SIG-M5 treated with dmso at 0.1 percent for 504 hours (cell line): ENCODE data around the gene DCTN2.
"Not testable (repeated sequence)": the region's sequence is repeated elsewhere in the genome, so short reads cannot be mapped to it uniquely, and the experiment has no call there.

Experiments
- DNase-seq: peaks from one replicate; lab custom pipeline; 2025; ENCODE audit not compliant: unreplicated experiment; lab: John Stamatoyannopoulos, UW

The DCTN2 gene

DNA sequence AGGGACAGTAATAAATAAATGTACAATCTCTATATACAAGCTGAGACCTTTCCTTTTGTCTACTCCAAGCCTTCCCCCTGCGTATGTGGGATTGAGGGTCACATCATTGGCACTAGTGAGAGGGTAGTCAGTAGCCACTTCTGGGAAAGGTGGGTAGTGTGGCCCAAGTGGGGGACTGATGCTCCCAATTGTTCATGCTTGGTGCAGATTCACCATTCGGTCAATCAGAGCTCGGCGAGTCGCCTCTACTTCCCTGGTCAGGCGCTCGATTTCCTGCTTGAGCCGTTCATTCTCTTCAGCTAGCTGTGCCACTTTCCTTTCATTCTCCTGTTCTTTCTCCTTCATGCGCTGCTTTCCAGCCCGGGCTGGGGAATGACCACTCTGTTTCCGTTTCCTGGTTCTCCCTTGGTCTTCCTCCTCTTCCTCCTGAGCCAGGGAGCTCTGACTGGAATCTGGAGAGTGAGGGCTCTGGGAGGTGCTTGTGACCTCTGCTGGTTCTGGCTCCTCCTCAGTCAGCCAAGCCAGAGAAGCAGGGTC is 30.3 kb downstream of the DCTN2 start:
- no peak for DNase-seq

DNA sequence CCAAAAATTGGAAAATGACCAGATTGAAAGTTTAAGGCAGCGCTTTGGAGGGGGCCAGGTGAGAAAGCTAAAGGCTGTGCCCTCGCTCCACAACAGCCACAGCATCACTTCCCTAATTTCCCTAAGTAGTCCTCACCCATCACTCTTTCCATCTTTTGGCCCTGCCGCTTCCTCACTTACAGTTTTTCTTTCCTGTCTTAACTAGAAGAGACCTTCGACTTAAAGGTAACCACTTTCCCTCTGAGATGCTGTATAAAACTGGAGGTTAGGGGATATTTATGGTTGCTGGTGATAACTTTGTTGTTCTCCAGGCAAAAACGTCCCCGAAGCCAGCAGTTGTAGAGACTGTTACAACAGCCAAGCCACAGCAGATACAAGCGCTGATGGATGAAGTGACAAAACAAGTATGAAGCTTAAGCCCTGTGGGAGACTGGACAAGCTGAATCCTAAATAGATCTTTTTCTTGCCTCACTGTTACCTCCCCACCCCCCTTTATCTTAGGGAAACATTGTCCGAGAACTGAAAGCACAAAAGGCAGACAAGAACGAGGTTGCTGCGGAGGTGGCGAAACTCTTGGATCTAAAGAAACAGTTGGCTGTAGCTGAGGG is 31.0 kb downstream of the DCTN2 start:
- DNase-seq = no peak

DNA sequence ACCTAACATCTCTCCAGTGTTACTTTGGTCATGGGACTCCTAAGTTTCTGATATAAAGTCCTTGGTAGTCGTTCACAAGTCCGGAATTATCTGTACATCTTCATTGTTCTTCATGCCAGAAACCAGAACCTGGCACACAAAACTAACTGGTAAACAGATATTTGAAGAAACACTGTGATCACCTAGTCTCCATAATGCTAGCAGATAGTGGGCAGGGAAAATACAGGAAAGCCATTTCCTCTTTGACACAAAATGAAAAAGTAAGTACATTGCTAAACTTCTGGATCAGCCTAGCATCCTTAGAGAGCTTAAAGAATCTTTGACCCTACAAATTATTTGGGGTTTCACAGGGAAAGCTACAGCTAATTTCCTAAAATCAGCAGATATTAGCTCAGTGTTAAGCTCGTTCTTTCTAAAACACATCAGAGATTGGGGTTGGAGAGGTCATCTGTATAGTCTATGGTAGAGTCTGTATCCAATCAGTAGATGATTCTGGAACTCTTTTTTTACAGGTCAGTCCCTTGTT is 31.5 kb downstream of the DCTN2 start:
- DNase-seq = no peak

DNA sequence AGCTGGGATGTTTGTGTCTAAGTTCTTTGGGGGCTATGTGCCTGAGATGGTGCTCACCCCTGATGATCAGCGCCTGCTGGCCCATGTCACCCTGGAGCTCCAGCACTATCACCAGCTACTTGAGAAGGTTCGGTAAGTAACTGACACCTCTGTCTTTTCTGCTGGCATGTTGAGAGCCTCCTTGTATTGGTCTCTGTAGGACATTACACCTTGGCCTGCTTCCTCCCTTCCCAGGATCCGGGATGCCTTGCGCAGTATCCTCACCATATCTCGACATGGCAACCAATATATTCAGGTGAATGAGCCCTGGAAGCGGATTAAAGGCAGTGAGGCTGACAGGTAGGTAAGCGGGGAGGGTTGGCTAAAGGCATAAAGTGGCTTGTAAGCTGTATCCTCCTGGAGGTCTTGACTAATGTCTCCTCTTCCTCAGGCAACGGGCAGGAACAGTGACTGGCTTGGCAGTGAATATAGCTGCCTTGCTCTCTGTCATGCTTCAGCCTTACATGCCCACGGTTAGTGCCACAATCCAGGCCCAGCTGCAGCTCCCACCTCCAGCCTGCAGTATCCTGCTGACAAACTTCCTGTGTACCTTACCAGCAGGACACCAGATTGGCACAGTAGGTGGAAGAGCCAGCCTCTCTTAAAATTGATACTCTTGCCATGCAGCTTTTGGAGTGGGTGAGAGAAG is 32.1 kb downstream of the DCTN2 start:
- no peak for DNase-seq

DNA sequence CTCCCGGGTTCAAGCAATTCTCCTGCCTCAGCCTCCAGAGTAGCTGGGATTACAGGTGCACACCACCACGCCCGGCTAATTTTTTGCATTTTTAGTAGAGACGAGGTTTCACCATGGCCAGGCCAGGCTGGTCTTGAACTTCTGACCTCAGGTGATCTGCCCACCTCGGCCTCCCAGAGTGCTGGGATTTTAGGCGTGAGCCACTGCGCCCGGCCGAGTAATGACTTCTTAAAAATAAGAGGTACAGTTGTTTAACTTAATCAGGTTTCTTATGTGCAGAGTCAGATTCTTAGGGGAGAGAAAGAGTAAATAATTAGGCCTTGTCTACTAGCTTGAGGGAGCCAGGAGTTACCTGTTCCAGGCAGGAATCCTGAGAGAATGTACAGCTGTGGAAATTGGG is 32.7 kb downstream of the DCTN2 start:
- DNase-seq = not testable (repeated sequence)

DNA sequence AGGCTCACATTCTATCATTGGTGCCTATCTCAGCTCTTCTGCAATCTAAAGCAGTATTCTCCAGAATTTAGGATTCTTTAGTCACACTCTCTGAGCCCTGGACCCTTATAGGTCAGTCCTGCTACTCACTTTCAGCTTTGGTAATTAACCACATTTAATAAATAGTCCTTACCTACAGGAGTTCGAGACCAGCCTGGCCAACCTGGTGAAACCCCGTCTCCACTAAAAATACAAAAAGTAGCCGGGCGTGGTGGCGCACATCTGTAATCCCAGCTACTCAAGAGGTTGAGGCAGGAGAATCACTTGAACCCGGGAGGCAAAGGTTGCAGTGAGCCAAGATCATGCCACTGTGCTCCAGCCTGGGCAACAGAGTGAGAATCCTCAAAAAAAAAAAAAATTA is 33.3 kb downstream of the DCTN2 start:
- DNase-seq = not testable (repeated sequence)

DNA sequence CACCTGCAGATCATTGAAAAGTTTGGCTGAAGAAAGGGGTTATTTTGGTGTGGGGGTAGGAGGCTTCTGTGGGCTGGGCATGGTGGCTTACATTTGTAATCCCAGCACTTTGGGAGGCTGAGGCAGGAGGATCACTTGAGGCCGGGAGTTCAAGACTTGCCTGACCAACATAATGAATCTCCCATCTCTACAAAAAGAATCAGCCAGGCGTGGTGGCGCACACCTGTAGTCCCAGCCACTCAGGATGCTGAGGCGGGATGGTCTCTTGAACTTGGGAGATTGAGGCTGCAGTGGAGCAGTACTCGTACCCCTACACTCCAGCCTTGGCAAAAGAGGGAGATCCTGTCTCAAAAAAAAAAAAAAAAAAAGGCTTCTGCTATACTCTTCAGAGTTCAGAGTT is 33.7 kb downstream of the DCTN2 start:
- no peak for DNase-seq

DNA sequence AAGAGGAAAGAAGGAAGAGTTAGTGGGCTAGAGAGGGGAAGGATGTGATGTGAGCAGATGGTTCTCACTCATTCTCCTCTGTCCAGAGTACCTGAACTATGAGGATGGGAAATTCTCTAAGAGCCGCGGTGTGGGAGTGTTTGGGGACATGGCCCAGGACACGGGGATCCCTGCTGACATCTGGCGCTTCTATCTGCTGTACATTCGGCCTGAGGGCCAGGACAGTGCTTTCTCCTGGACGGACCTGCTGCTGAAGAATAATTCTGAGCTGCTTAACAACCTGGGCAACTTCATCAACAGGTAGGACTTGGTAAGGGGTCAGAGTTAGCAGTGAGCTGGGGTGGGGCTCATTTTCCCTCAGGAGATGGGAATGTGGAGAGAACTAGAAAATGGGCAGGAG is 34.3 kb downstream of the DCTN2 start:
- no peak for DNase-seq

DNA sequence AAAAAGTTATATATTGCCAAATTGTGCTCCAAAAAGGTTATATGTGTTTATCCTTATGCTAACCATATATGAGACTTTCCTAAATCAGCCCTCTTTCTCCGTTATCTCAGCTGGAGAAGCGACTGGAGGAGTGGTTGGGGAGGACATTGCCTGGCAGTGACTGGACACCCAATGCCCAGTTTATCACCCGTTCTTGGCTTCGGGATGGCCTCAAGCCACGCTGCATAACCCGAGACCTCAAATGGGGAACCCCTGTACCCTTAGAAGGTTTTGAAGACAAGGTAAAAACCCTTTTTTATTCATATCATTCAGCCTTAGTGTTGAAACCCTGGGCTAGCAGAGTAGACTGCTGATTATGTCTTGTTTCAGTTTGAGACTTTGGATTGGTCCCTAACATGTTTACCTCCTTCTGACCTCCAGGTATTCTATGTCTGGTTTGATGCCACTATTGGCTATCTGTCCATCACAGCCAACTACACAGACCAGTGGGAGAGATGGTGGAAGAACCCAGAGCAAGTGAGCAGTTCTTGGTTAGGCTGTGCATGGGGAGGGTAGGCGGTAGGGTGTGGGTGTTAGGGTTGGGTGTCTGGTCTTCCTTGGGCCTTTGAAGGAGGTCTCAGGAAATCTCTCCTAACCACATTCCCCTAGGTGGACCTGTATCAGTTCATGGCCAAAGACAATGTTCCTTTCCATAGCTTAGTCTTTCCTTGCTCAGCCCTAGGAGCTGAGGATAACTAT is 35.2 kb downstream of the DCTN2 start:
- DNase-seq = no peak

DNA sequence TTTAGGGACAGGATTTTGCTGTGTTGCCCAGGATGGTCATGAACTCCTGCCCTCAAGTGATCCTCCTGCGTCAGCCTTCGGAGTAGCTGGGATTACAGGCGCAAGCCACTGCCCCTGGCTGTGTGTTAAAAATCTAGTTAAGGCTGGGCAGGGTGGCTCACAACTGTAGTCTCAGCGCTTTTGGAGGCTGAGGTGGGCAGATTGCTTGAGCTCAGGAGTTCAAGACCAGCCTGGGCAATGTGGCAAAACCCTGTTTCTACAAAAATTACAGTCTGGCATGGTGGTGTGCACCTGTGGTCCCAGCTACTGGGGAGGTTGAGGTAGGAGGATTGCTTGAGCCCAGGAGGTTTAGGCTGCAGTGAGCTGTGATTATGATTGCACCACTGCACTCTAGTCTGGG is 35.8 kb downstream of the DCTN2 start:
- DNase-seq = no peak

DNA sequence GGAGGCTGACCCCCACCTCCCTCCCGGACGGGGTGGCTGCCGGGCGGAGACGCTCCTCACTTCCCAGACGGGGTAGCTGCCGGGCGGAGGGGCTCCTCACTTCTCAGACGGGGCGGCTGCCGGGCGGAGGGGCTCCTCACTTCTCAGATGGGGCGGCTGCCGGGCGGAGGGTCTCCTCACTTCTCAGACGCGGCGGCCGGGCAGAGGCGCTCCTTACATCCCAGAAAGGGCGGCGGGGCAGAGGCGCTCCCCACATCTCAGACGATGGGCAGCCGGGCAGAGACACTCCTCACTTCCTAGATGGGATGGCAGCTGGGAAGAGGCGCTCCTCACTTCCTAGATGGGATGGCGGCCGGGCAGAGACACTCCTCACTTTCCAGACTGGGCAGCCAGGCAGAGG is 39.2 kb downstream of the DCTN2 start:
- not testable (repeated sequence) for DNase-seq

DNA sequence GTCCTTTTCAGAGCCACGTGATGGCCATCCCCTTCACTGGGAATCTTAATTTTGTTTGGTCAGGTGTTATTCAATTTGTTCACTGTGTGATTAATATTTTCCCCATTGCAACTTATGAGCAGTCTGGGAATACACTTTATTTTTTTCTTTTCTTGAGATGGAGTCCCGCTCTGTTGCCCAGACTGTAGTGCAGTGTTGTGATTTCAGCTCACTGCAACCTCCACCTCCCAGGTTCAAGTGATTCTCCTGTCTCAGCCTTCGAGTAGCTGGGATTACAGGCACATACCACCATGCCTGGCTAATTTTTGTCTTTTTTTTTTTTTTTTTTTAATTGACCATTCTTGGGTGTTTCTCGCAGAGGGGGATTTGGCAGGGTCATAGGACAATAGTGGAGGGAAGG is 40.5 kb downstream of the DCTN2 start:
- DNase-seq = not testable (repeated sequence)

DNA sequence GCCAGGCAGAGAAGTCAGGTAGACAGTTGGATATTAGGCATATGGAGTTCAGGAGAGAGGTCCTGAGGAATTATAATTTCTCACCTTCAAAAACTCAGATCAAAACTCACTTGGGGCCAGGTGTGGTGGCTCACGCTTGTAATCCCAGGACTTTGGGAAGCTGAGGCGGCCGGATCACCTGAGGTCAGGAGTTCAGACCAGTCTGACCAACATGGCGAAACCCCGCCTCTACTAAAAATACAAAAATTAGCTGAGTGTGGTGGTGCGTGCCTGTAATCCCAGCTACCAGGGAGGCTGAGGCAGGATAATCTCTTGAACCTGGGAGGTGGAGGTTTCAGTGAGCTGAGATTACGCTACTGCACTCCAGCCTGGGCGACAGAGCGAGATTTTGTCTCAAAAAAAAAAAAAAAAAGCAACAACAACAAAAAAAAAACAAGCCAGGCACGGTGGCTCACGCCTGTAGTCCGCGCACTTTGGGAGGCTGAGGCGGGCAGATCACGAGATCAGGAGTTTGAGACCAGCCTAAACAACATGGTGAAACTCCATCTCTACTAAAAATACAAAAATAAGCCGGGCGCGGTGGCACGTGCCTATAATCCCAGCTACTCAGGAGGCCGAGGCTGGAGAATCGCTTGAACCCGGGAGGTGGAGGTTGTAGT is 44.6 kb downstream of the DCTN2 start:
- not testable (repeated sequence) for DNase-seq

DNA sequence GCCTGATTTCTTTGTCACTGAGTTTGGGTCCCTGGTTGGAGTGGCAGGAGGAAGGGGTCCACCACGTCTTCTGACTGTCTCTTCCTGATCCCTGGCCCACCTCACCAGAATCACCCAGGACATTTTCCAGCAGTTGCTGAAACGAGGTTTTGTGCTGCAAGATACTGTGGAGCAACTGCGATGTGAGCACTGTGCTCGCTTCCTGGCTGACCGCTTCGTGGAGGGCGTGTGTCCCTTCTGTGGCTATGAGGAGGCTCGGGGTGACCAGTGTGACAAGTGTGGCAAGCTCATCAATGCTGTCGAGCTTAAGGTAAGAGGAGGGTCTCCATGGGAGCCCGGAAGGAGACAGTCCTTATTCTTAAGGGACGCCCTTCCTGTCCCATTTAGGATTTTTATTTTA is 46.8 kb downstream of the DCTN2 start:
- DNase-seq = no peak

DNA sequence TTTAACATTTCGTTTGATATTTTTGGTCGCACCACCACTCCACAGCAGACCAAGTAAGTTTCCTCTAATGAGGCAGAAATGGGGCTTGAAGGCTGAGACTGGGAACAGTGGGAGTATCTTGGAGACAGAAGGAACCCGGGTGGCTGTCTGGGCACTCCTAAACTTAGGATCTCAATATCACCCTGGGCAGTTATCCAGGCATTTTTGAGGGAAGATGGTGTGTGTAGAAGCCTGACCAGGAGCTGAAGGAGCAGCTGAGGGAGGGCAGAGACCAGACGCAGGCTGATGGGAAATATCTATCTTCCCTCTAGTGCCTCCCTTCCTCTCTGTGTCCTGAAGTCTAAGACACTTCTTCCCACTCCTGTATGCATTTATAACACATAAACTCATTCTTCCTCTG is 48.4 kb downstream of the DCTN2 start:
- no peak for DNase-seq

DNA sequence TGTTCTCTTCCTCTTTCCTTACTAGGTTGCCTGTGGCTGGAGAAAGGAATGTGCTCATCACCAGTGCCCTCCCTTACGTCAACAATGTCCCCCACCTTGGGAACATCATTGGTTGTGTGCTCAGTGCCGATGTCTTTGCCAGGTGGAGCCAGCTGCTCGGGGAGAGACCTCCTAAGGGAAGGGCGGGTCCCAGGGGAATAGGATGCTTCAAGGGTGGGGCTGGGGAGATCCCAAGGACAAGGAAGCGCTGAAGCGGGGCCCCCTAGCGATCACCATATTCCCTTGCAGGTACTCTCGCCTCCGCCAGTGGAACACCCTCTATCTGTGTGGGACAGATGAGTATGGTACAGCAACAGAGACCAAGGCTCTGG is 48.9 kb downstream of the DCTN2 start:
- DNase-seq = no peak

DNA sequence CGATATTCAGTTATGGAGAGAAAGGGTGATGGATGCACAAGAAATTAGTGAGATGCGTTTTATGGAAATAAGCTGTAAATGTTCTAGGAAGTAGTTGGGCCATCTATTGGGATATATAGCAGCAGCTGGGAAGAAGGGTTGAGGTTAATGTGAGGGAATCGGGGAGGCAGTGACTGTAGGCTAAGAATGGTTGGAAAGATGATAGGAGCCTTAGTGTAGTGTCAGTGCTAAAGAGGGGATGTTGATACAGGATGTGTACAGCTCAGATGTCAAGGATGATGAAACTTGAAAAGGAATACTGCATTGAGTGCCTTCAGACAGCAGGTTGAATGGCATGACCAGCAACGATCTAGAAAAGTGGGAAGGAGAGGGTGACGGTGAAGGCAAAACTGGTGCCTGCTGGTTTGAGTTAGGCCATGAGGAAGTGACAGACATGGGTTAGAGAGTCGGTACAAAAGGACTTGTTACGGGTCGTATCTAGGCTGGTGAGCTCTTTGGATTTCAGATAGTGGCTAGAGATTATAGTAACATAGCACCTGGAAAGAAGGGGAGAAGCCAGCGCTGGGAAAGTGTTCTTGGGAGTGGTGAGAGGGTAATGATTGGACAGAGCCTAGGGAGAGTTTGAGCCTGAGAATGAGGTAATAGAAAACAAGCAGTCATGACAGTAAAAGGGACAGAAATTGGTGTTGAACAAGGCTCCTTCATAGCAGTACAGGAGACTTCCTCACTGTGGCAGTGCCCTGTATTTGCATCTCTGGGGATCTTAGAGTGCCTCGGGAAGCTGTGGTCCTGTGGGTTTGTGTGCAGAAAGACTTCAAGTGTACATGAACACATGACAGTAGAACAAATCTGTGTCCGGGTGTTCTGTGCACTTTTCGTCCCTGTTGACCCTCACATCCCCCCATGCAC is 49.5 kb downstream of the DCTN2 start:
- no peak for DNase-seq

DNA sequence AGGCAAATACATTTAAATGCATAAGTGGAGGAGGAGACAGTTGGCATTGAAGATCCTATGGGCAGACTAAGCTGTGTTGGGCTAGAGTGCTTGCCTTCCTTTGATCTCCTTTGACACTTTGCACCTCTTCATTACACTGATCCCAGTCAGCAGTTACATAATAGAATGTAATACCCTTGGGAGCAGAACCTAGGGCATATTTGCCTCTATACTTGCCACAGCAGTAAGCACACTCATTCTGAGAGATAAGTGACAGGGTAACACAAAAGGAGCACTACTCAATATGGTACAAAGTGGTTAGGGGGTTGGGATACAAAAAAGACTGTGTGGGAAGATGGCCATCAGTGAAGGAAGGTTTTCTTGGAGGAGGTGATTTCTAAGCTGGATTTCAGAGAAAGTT is 50.2 kb downstream of the DCTN2 start:
- no peak for DNase-seq

DNA sequence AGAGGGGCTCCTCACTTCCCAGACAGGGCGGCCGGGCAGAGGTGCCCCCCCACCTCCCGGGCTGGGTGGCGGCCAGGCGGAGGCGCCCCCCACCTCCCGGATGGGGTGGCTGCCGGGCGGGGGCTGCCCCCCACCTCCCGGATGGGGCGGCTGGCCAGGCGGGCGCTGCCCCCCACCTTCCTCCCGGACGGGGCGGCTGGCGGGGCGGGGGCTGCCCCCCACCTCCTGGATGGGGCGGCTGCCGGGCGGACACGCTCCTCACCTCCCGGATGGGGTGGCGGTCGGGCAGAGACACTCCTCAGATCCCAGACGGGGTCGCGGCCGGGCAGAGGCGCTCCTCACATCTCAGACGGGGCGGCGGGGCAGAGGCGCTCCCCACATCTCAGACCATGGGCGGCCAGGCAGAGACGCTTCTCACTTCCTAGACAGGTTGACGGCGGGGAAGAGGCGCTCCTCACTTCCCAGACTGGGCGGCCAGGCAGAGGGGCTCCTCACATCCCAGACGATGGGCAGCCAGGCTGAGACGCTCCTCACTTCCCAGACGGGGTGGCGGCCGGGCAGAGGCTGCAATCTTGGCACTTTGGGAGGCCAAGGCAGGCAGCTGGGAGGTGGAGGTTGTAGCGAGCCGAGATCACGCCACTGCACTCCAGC is 51.8 kb downstream of the DCTN2 start:
- not testable (repeated sequence) for DNase-seq
